H54 (cell line): ENCODE measurements around the gene KRT3.

Experiments
- DNase-seq: peaks from one replicate; pipeline ENCODE4 v3.0.0; 2011; ENCODE audit warnings: low spot score, mixed read lengths; ENCODE audit not compliant: insufficient read length
- FAIRE-seq: peaks from 3 replicates; lab custom pipeline; 2011; peaks lifted over from hg19 to GRCh38; lab: Jason Lieb, UNC
- POLR2A ChIP-seq: IDR thresholded peaks from 2 replicates; pipeline ENCODE4 v1.6.1; 2011; ENCODE audit warnings: low read depth, mild to moderate bottlenecking, low read length

Gene KRT3

GRCh38 chr12:52794479-52795331 lies 1.2 kb downstream of the KRT3 start:
- FAIRE-seq (no peak), DNase-seq (no peak)
- no peak for TF ChIP-seq POLR2A

GRCh38 chr12:52792185-52793029 lies 3.5 kb downstream of the KRT3 start:
- no peak for TF ChIP-seq POLR2A
- FAIRE-seq (no peak), DNase-seq (no peak)

- DNase-seq (no peak), FAIRE-seq (no peak)
- TF ChIP-seq POLR2A, result no peak
These were observed 4.4 kb downstream of the KRT3 start for GRCh38 chr12:52791271-52792184.

- DNase-seq (no peak), FAIRE-seq (no peak)
- no peak for TF ChIP-seq POLR2A
These were observed 5.3 kb downstream of the KRT3 start for GRCh38 chr12:52790427-52791270.

- no peak for TF ChIP-seq POLR2A
- FAIRE-seq (no peak), DNase-seq (no peak)
These were observed 6.1 kb downstream of the KRT3 start for GRCh38 chr12:52789637-52790426.

GRCh38 chr12:52788876-52789636 lies 6.9 kb downstream of the KRT3 start:
- DNase-seq, result no peak
- FAIRE-seq, result no peak
- no peak for TF ChIP-seq POLR2A

GRCh38 chr12:52788192-52788875 lies 7.6 kb downstream of the KRT3 start:
- no peak for FAIRE-seq
- TF ChIP-seq POLR2A, result no peak
- no peak for DNase-seq

- no peak for TF ChIP-seq POLR2A
- FAIRE-seq, result no peak
- DNase-seq, result no peak
These were observed 8.4 kb downstream of the KRT3 start for GRCh38 chr12:52787324-52788191.

- DNase-seq (no peak), FAIRE-seq (no peak)
- TF ChIP-seq POLR2A, result no peak
These were observed 11.0 kb downstream of the KRT3 start for GRCh38 chr12:52784909-52785308.

- no peak for FAIRE-seq
- no peak for TF ChIP-seq POLR2A
- DNase-seq, result no peak
These were observed 12.2 kb downstream of the KRT3 start for GRCh38 chr12:52783563-52784316.
